ENCODE measurements around the gene ARRB2.
"Not testable (repeated sequence)": the region's sequence is repeated elsewhere in the genome, so short reads cannot be mapped to it uniquely, and the experiment has no call there.

The ARRB2 gene

GRCh38 chr17:4709794-4710692 lies at the start of gene ARRB2:
Gene ARRB2 (plus strand): TSS chr17:4710632. CDS start chr17:4710722, 90 bp downstream.
- peak; percentile 98 to 100 for DNase-seq

GRCh38 chr17:4663711-4664110 lies 46.7 kb upstream of the ARRB2 start:
- no peak for DNase-seq

- DNase-seq, result no peak
Observed at GRCh38 chr17:4664230-4664629, 46.2 kb upstream of the ARRB2 start.

- no peak for DNase-seq
Observed at GRCh38 chr17:4665027-4665426, 45.4 kb upstream of the ARRB2 start.

GRCh38 chr17:4666296-4666695 lies 44.1 kb upstream of the ARRB2 start:
- no peak for DNase-seq

- no peak for DNase-seq
Observed at GRCh38 chr17:4667166-4667565, 43.3 kb upstream of the ARRB2 start.

- no peak for DNase-seq
Observed at GRCh38 chr17:4672055-4672630, 38.3 kb upstream of the ARRB2 start.

GRCh38 chr17:4672751-4673150 lies 37.7 kb upstream of the ARRB2 start:
- no peak for DNase-seq

GRCh38 chr17:4673169-4673568 lies 37.3 kb upstream of the ARRB2 start:
- DNase-seq, result no peak

GRCh38 chr17:4673986-4674684 lies 36.3 kb upstream of the ARRB2 start:
- no peak for DNase-seq

- no peak for DNase-seq
Observed at GRCh38 chr17:4674685-4674998, 35.8 kb upstream of the ARRB2 start.

GRCh38 chr17:4675791-4676190 lies 34.6 kb upstream of the ARRB2 start:
- no peak for DNase-seq

GRCh38 chr17:4676791-4677190 lies 33.6 kb upstream of the ARRB2 start:
- no peak for DNase-seq

- DNase-seq, result no peak
Observed at GRCh38 chr17:4678448-4679026, 31.9 kb upstream of the ARRB2 start.

- DNase-seq, result no peak
Observed at GRCh38 chr17:4679658-4680057, 30.8 kb upstream of the ARRB2 start.

GRCh38 chr17:4683739-4684138 lies 26.7 kb upstream of the ARRB2 start:
- DNase-seq, result not testable (repeated sequence)

- DNase-seq, result not testable (repeated sequence)
Observed at GRCh38 chr17:4689872-4690271, 20.6 kb upstream of the ARRB2 start.

- DNase-seq, result no peak
Observed at GRCh38 chr17:4690745-4691144, 19.7 kb upstream of the ARRB2 start.

GRCh38 chr17:4691686-4692085 lies 18.7 kb upstream of the ARRB2 start:
- DNase-seq, result no peak

- DNase-seq, result no peak
Observed at GRCh38 chr17:4693416-4693815, 17.0 kb upstream of the ARRB2 start.

- peak; percentile 21 to 69 for DNase-seq
Observed at GRCh38 chr17:4696437-4696805, 14.0 kb upstream of the ARRB2 start.

GRCh38 chr17:4699401-4700056 lies 10.9 kb upstream of the ARRB2 start:
- not testable (repeated sequence) for DNase-seq

GRCh38 chr17:4701116-4701515 lies 9.3 kb upstream of the ARRB2 start:
- no peak for DNase-seq
